Activated effector memory CD4-positive, alpha-beta T cell treated with Interleukin-2 at 50 U/mL for 16 hours (primary cell): Measurements from ENCODE around the gene SASS6.
"Not testable (repeated sequence)": the region's sequence is repeated elsewhere in the genome, so short reads cannot be mapped to it uniquely, and the experiment has no call there.

ENCODE experiments used
- DNase-seq: peaks from one replicate; pipeline ENCODE4 v3.0.0-alpha.2; 2020

SASS6 gene

GRCh38 chr1:100107696-100108095, 25.0 kb downstream of the SASS6 start:
- DNase-seq = no peak

- DNase-seq = no peak
These were observed 31.2 kb downstream of the SASS6 start for GRCh38 chr1:100101564-100101963.

- no peak for DNase-seq
These were observed 32.5 kb downstream of the SASS6 start for GRCh38 chr1:100100202-100100601.

- no peak for DNase-seq
These were observed 42.3 kb downstream of the SASS6 start for GRCh38 chr1:100090471-100090870.

- no peak for DNase-seq
These were observed 43.6 kb downstream of the SASS6 start for GRCh38 chr1:100089082-100089481.

- no peak for DNase-seq
These were observed 45.3 kb downstream of the SASS6 start for GRCh38 chr1:100087396-100087795.

GRCh38 chr1:100080331-100080730, 52.4 kb downstream of the SASS6 start:
- no peak for DNase-seq

- no peak for DNase-seq
These were observed 55.2 kb downstream of the SASS6 start for GRCh38 chr1:100077531-100077930.

GRCh38 chr1:100076744-100077143, 56.0 kb downstream of the SASS6 start:
- no peak for DNase-seq

- no peak for DNase-seq
These were observed 56.4 kb downstream of the SASS6 start for GRCh38 chr1:100076319-100076718.

GRCh38 chr1:100075773-100076172, 57.0 kb downstream of the SASS6 start:
- DNase-seq = no peak

GRCh38 chr1:100074604-100075395, 57.9 kb downstream of the SASS6 start:
- no peak for DNase-seq

- no peak for DNase-seq
These were observed 59.2 kb downstream of the SASS6 start for GRCh38 chr1:100073531-100073930.

- no peak for DNase-seq
These were observed 62.4 kb downstream of the SASS6 start for GRCh38 chr1:100070201-100070939.

GRCh38 chr1:100065969-100066227, 66.8 kb downstream of the SASS6 start:
- no peak for DNase-seq

- DNase-seq = no peak
These were observed 67.4 kb downstream of the SASS6 start for GRCh38 chr1:100065183-100065968.

- no peak for DNase-seq
These were observed 71.0 kb downstream of the SASS6 start for GRCh38 chr1:100061681-100062080.

GRCh38 chr1:100053727-100054126, 79.0 kb downstream of the SASS6 start:
- no peak for DNase-seq

- no peak for DNase-seq
These were observed 79.6 kb downstream of the SASS6 start for GRCh38 chr1:100053119-100053518.

GRCh38 chr1:100051893-100052292, 80.8 kb downstream of the SASS6 start:
- DNase-seq = no peak

GRCh38 chr1:100051401-100051800, 81.3 kb downstream of the SASS6 start:
- DNase-seq = no peak

GRCh38 chr1:100050139-100050538, 82.6 kb downstream of the SASS6 start:
- no peak for DNase-seq

- DNase-seq = not testable (repeated sequence)
These were observed 85.5 kb downstream of the SASS6 start for GRCh38 chr1:100047235-100047708.

- DNase-seq = no peak
These were observed 87.5 kb downstream of the SASS6 start for GRCh38 chr1:100045206-100045605.
